A673 (cell line): Measurements from ENCODE around the gene EIF5. TPM values are rescaled to one million over a fixed set of nuclear protein-coding genes. Genes with fewer than 3 reads are reported as not detected.

Experiments
- BruUV-seq: library from RNA; stranded (reverse); fragments of 400-500 nt; replicated peaks from 2 replicates; lab custom pipeline; 2021; lab: Mats Ljungman, UMichigan
- CTCF ChIA-PET: fragments of 300-600 bp; sonication (Branson Sonifier 250); formaldehyde crosslinking; loops from one replicate; lab custom pipeline; 2022; ENCODE audit warnings: antibody characterized with exemption; lab: Charles Lee
- POLR2A ChIA-PET: fragments of 300-600 bp; sonication (Branson Sonifier 250); formaldehyde crosslinking; loops from one replicate; lab custom pipeline; 2022; ENCODE audit warnings: antibody characterized with exemption; ENCODE audit not compliant: low non-redundant PET; lab: Charles Lee
- DNase-seq: peaks from one replicate; pipeline ENCODE4 v3.0.0-alpha.2; 2015; ENCODE audit warnings: low spot score
- H3K27ac ChIP-seq: fragments of 200-600 bp; sonication (generic); 2 replicates; pipeline ENCODE4 v1.5.1; 2016; ENCODE audit warnings: mixed run types, low read depth, mild to moderate bottlenecking, mixed read lengths, antibody characterized with exemption, low read length; ENCODE audit not compliant: poor library complexity, severe bottlenecking
- H3K27me3 ChIP-seq: fragments of 200-600 bp; sonication (generic); replicated peaks from 2 replicates; pipeline ENCODE4 v1.6.1; 2017; ENCODE audit warnings: mixed run types, low read depth, mild to moderate bottlenecking, mixed read lengths, antibody characterized with exemption, low read length; ENCODE audit not compliant: insufficient read depth, poor library complexity
- H3K36me3 ChIP-seq: fragments of 200-600 bp; sonication (generic); 2 replicates; pipeline ENCODE4 v1.6.1; 2016; ENCODE audit warnings: mixed run types, mild to moderate bottlenecking, mixed read lengths, antibody characterized with exemption, low read length; ENCODE audit not compliant: insufficient read depth, poor library complexity, severe bottlenecking
- H3K4me1 ChIP-seq: fragments of 200-600 bp; sonication (generic); 2 replicates; pipeline ENCODE4 v1.6.1; 2017; ENCODE audit warnings: mixed run types, mild to moderate bottlenecking, mixed read lengths, antibody characterized with exemption, low read length; ENCODE audit not compliant: insufficient read depth, poor library complexity, severe bottlenecking
- H3K4me3 ChIP-seq: fragments of 200-600 bp; sonication (generic); 2 replicates; pipeline ENCODE4 v1.5.1; 2016; ENCODE audit warnings: low read depth, mixed run types, mild to moderate bottlenecking, mixed read lengths, low read length; ENCODE audit not compliant: poor library complexity, severe bottlenecking
- H3K9me3 ChIP-seq: fragments of 200-600 bp; sonication (generic); 2 replicates; pipeline ENCODE4 v1.6.1; 2016; ENCODE audit warnings: mixed run types, low read depth, mild to moderate bottlenecking, mixed read lengths, antibody characterized with exemption, low read length; ENCODE audit not compliant: poor library complexity, severe bottlenecking
- EZH2 ChIP-seq: fragments of 200-600 bp; sonication (generic); IDR thresholded peaks from 2 replicates; pipeline ENCODE4 v1.6.1; 2017; ENCODE audit warnings: borderline replicate concordance, low read depth, mild to moderate bottlenecking, mixed read lengths, antibody characterized with exemption, low read length; ENCODE audit not compliant: poor library complexity, severe bottlenecking
- intact Hi-C: fragments of 100-400 bp; cut with micrococcal nuclease; formaldehyde crosslinking; loops from one replicate; pipeline ENCODE4 v1.10.0; 2022; ENCODE audit not compliant: unreplicated experiment
- total RNA-seq: library from RNA; stranded (reverse); gene quantifications from 2 replicates; pipeline ENCODE4 v1.2.3, GENCODE V29; 2021
- TF ChIP-seq, protein P1 (sequence below): fragments of 300-800, 200-600 bp; sonication (generic); conservative IDR thresholded peaks from 2 replicates; pipeline ENCODE4 v1.5.1; 2017; ENCODE audit warnings: low read depth, mild to moderate bottlenecking, antibody characterized with exemption, low read length, moderate library complexity, mixed read lengths

The EIF5 gene
- total RNA-seq, 1 experiment from 2014 or later, result 446 TPM

DNA sequence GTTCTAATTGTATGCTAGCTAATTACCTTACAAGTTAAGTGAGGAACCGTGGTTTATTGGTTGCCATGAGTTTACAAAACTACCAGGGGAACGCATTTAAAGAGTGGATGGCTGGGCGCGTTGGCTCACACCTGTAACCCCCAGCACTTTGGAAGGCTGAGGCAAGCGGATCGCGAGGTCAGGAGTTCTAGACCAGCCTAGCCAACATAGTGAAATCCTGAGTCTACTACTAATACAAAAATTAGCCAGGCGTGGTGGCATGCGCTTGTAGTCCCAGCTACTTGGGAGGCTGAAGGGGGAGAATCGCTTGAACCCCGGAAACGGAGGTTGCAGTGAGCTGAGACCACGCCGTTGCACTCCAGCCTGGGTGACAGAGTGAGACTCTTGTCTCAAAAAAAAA is 2.2 kb downstream of the EIF5 start:
- ChIA-PET POLR2A (interaction anchor here (1.7 kb wide), 1 partner anchor 9 kb away, joined by 5 read pairs; no protein-coding TSS in a partner anchor), CTCF (no interaction called here)
- Histone ChIP-seq H3K9me3 (no peaks in the 10 kb centered on the region), H3K27ac (no peak overlapping the region), H3K4me3 (peak overlapping the region; percentile 90), H3K36me3 (peaks cover 59% of the 10 kb centered on the region), H3K27me3 (no peaks in the 10 kb centered on the region), H3K4me1 (peaks cover 18% of the 10 kb centered on the region)
- TF ChIP-seq, protein P1, sequence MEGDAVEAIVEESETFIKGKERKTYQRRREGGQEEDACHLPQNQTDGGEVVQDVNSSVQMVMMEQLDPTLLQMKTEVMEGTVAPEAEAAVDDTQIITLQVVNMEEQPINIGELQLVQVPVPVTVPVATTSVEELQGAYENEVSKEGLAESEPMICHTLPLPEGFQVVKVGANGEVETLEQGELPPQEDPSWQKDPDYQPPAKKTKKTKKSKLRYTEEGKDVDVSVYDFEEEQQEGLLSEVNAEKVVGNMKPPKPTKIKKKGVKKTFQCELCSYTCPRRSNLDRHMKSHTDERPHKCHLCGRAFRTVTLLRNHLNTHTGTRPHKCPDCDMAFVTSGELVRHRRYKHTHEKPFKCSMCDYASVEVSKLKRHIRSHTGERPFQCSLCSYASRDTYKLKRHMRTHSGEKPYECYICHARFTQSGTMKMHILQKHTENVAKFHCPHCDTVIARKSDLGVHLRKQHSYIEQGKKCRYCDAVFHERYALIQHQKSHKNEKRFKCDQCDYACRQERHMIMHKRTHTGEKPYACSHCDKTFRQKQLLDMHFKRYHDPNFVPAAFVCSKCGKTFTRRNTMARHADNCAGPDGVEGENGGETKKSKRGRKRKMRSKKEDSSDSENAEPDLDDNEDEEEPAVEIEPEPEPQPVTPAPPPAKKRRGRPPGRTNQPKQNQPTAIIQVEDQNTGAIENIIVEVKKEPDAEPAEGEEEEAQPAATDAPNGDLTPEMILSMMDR, result no peak
- TF ChIP-seq EZH2, result no peak
- intact Hi-C loops, result no loop called here
- no TSS peak for BruUV-seq
- DNase-seq, result no peak

DNA sequence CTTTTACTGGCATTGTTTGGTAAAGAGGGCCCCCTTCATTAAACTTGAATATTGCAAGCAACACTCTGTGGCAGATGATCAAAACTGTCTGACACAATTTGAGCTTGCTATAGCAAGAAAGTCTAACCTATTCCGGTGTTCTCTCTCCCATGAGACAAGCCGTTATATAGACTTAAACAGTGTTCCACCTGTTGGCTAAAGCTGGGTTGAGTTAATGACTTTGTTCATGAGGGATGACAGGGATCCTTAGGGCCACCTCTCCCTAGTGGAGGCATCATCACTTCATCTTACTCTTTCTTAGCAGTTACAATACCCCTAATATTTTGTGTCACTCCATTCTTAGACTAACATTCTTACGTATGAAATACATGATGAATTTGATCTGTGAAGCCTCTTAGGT is 3.8 kb downstream of the EIF5 start:
- ChIA-PET POLR2A (no interaction called here), CTCF (no interaction called here)
- H3K4me1 ChIP-seq, result peaks cover 15% of the 10 kb centered on the region
- H3K27me3 ChIP-seq, result no peaks in the 10 kb centered on the region
- intact Hi-C loops, result no loop called here
- H3K27ac ChIP-seq, result no peak overlapping the region
- peaks cover 76% of the 10 kb centered on the region for H3K36me3 ChIP-seq
- DNase-seq, result no peak
- no peaks in the 10 kb centered on the region for H3K9me3 ChIP-seq
- no peak for TF ChIP-seq EZH2
- TF ChIP-seq, protein P1, result no peak
- BruUV-seq, result no TSS peak
- no peak overlapping the region for H3K4me3 ChIP-seq

DNA sequence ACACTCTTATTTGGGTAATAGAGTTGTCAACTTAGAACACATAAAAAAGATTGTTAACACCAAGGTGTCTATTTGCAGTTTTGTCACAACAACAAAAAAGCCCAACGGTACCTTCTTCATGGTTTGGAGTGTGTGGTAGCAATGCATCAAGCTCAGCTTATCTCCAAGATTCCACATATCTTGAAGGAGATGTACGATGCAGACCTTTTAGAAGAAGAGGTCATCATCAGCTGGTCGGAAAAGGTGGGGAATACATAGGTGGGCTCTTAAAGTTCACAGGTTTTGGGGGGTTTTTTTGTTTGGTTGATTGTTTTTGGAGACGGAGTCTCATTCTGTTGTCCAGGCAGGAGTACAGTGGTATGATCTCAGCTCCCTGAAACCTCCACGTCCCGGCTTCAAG is 5.5 kb downstream of the EIF5 start:
- DNase-seq, result no peak
- TF ChIP-seq, protein P1, result no peak
- TF ChIP-seq EZH2, result no peak
- ChIA-PET POLR2A (no interaction called here), CTCF (no interaction called here)
- no peaks in the 10 kb centered on the region for H3K27me3 ChIP-seq
- H3K27ac ChIP-seq, result no peak overlapping the region
- H3K9me3 ChIP-seq, result no peaks in the 10 kb centered on the region
- intact Hi-C loops, result no loop called here
- peaks cover 10% of the 10 kb centered on the region for H3K4me1 ChIP-seq
- H3K4me3 ChIP-seq, result no peak overlapping the region
- no TSS peak for BruUV-seq
- peaks cover 93% of the 10 kb centered on the region for H3K36me3 ChIP-seq
